H1 (cell line): ENCODE measurements around the gene MICALL1. TPM values are rescaled to one million over a fixed set of nuclear protein-coding genes. Genes with fewer than 3 reads are reported as not detected.

Source experiments
- CTCF ChIA-PET: fragments of 300-600 bp; sonication (Branson Sonifier 250); formaldehyde crosslinking; loops from one replicate; lab custom pipeline; 2021; ENCODE audit not compliant: partially characterized antibody; lab: Charles Lee
- POLR2A ChIA-PET: fragments of 300-600 bp; sonication (Branson Sonifier 250); formaldehyde crosslinking; loops from one replicate; lab custom pipeline; 2021; ENCODE audit warnings: inconsistent platforms; ENCODE audit not compliant: partially characterized antibody; lab: Charles Lee
- DNase-seq, 2 experiments: peaks; one replicate each; pipeline versions ENCODE4 v3.0.0 to v3.0.0-alpha.2; 2010 to 2022; ENCODE audit warnings: low spot score in 2 of 2, low read depth in 1 of 2, mixed read lengths in 1 of 2
- FAIRE-seq: peaks from 2 replicates; lab custom pipeline; 2011; peaks lifted over from hg19 to GRCh38; lab: Jason Lieb, UNC
- H2AFZ ChIP-seq: 2 replicates; pipeline ENCODE4 v1.8.1; 2012; ENCODE audit warnings: low read length, inconsistent platforms
- H2AK5ac ChIP-seq: 2 replicates; pipeline ENCODE4 v1.6.1; 2013; ENCODE audit warnings: low read depth, low read length
- H2BK120ac ChIP-seq: replicated peaks from 2 replicates; pipeline ENCODE3; 2013; ENCODE audit warnings: low read depth, low read length, inconsistent platforms
- H2BK12ac ChIP-seq: 2 replicates; pipeline ENCODE4 v1.6.1; 2013; ENCODE audit warnings: low read depth, low read length
- H2BK15ac ChIP-seq: 2 replicates; pipeline ENCODE4 v1.6.1; 2013; ENCODE audit warnings: low read length
- H2BK20ac ChIP-seq: 2 replicates; pipeline ENCODE4 v1.6.1; 2013; ENCODE audit warnings: low read length
- H2BK5ac ChIP-seq: 2 replicates; pipeline ENCODE4 v1.6.1; 2013; ENCODE audit warnings: low read depth, low read length
- H3K14ac ChIP-seq: 2 replicates; pipeline ENCODE4 v1.6.1; 2013; ENCODE audit warnings: inconsistent platforms; ENCODE audit not compliant: insufficient read length
- H3K18ac ChIP-seq: 2 replicates; pipeline ENCODE4 v1.6.1; 2013; ENCODE audit warnings: low read length; ENCODE audit errors: extremely low read depth
- H3K23ac ChIP-seq: 2 replicates; pipeline ENCODE4 v1.6.1; 2013; ENCODE audit warnings: inconsistent platforms; ENCODE audit not compliant: insufficient read length
- H3K23me2 ChIP-seq: 2 replicates; pipeline ENCODE4 v1.6.1; 2013; ENCODE audit warnings: low read depth, low read length
- H3K27ac ChIP-seq: 2 replicates; pipeline ENCODE4 v1.6.1; 2011; ENCODE audit warnings: low read depth, low read length, inconsistent platforms
- H3K27me3 ChIP-seq, 4 experiments: replicated peaks in 1 of 4; 1 replicate in 1 of 4; 2 replicates in 3 of 4; pipeline versions ENCODE4 v1.6.1 to v1.8.1; 2011 to 2013; ENCODE audit warnings: low read length in 3 of 4, mild to moderate bottlenecking in 3 of 4, inconsistent platforms in 2 of 4, mixed read lengths in 2 of 4, moderate library complexity in 1 of 4; ENCODE audit not compliant: control insufficient read depth in 3 of 4, insufficient read depth in 3 of 4; ENCODE audit errors: extremely low read depth in 1 of 4
- H3K36me3 ChIP-seq, 4 experiments: 2 replicates each; pipeline versions ENCODE4 v1.6.1 to v1.8.1; 2011 to 2013; ENCODE audit warnings: mild to moderate bottlenecking in 4 of 4, low read length in 3 of 4, moderate library complexity in 2 of 4, control low read depth in 1 of 4, inconsistent platforms in 1 of 4; ENCODE audit not compliant: insufficient read depth in 4 of 4, control insufficient read depth in 2 of 4
- H3K4ac ChIP-seq: replicated peaks from 2 replicates; pipeline ENCODE3; 2013; ENCODE audit warnings: low read length, low read depth, mixed read lengths, inconsistent platforms; ENCODE audit not compliant: insufficient read length
- H3K4me1 ChIP-seq, 4 experiments: replicated peaks in 1 of 4; 1 replicate in 1 of 4; 2 replicates in 3 of 4; pipeline versions ENCODE4 v1.6.1 to v1.8.1; 2011 to 2013; ENCODE audit warnings: low read length in 3 of 4, inconsistent platforms in 2 of 4, mixed read lengths in 1 of 4; ENCODE audit not compliant: insufficient read depth in 4 of 4, control insufficient read depth in 3 of 4
- H3K4me2 ChIP-seq, 2 experiments: 2 replicates each; pipeline versions ENCODE4 v1.6.1 to v1.8.1; 2011 to 2013; ENCODE audit warnings: low read depth in 2 of 2, low read length in 2 of 2, control low read depth in 1 of 2, inconsistent platforms in 1 of 2, mild to moderate bottlenecking in 1 of 2; ENCODE audit not compliant: insufficient read depth in 1 of 2
- H3K4me3 ChIP-seq, 4 experiments: fragments of 200-600, 300-600 bp in 1 of 4; sonication (generic), shearing (Covaris generic), sonication (Bioruptor Twin) in 1 of 4; 2 replicates each; pipeline versions ENCODE4 v1.5.1 to v1.8.1; 2011 to 2016; ENCODE audit warnings: low read length in 4 of 4, low read depth in 3 of 4, control low read depth in 2 of 4, inconsistent platforms in 2 of 4, mild to moderate bottlenecking in 2 of 4, mixed read lengths in 1 of 4, moderate library complexity in 1 of 4; ENCODE audit not compliant: insufficient read depth in 2 of 4; ENCODE audit errors: extremely low read depth in 1 of 4
- H3K56ac ChIP-seq: replicated peaks from 2 replicates; pipeline ENCODE3; 2013; ENCODE audit warnings: low read depth, mild to moderate bottlenecking, mixed read lengths, low read length, inconsistent platforms; ENCODE audit not compliant: insufficient read length
- H3K79me1 ChIP-seq: 2 replicates; pipeline ENCODE4 v1.6.1; 2013; ENCODE audit warnings: low read depth, low read length, control low read depth
- H3K79me2 ChIP-seq, 2 experiments: 2 replicates each; pipeline versions ENCODE4 v1.6.1 to v1.8.1; 2012 to 2013; ENCODE audit warnings: low read length in 2 of 2, mild to moderate bottlenecking in 2 of 2, inconsistent platforms in 1 of 2; ENCODE audit not compliant: insufficient read depth in 2 of 2, control insufficient read depth in 1 of 2
- H3K9ac ChIP-seq, 4 experiments: replicated peaks in 1 of 4; 1 replicate in 1 of 4; 2 replicates in 3 of 4; pipeline versions ENCODE4 v1.6.1 to v1.8.1; 2011 to 2013; ENCODE audit warnings: low read depth in 3 of 4, low read length in 3 of 4, control low read depth in 2 of 4, mild to moderate bottlenecking in 2 of 4, moderate library complexity in 2 of 4, inconsistent platforms in 1 of 4; ENCODE audit errors: extremely low read depth in 1 of 4
- H3K9me3 ChIP-seq, 2 experiments: 2 replicates each; pipeline versions ENCODE4 v1.6.1 to v1.8.1; 2012 to 2013; ENCODE audit warnings: mild to moderate bottlenecking in 2 of 2, moderate library complexity in 2 of 2, control low read depth in 1 of 2, inconsistent platforms in 1 of 2, low read depth in 1 of 2, low read length in 1 of 2, mixed read lengths in 1 of 2; ENCODE audit not compliant: insufficient read depth in 2 of 2
- H4K20me1 ChIP-seq, 2 experiments: replicated peaks in 1 of 2; 2 replicates each; pipeline versions ENCODE3 to v1.8.1; 2011 to 2013; ENCODE audit warnings: inconsistent platforms in 2 of 2, low read length in 2 of 2, mild to moderate bottlenecking in 1 of 2; ENCODE audit not compliant: insufficient read depth in 2 of 2, control insufficient read depth in 1 of 2
- H4K5ac ChIP-seq: 2 replicates; pipeline ENCODE4 v1.6.1; 2013; ENCODE audit warnings: low read length, low read depth, mixed read lengths, inconsistent platforms; ENCODE audit not compliant: insufficient read length
- H4K8ac ChIP-seq: 2 replicates; pipeline ENCODE4 v1.8.0; 2013; ENCODE audit warnings: mild to moderate bottlenecking, moderate library complexity, low read length, inconsistent platforms; ENCODE audit not compliant: insufficient read depth; ENCODE audit errors: extremely low read depth
- H4K91ac ChIP-seq: replicated peaks from 2 replicates; pipeline ENCODE3; 2013; ENCODE audit warnings: low read length, mixed read lengths, inconsistent platforms; ENCODE audit not compliant: insufficient read length
- BCL11A ChIP-seq, 2 experiments: IDR thresholded peaks; one replicate each; pipeline ENCODE4 v1.6.1; 2011; ENCODE audit warnings: low read depth in 2 of 2, low read length in 2 of 2, mild to moderate bottlenecking in 2 of 2
- MAFK ChIP-seq: IDR thresholded peaks from 2 replicates; pipeline ENCODE4 v1.6.1; 2012; ENCODE audit warnings: low read depth, mild to moderate bottlenecking, improper control_type of control experiment, low read length
- SP2 ChIP-seq: IDR thresholded peaks from 2 replicates; pipeline ENCODE4 v1.6.1; 2012; ENCODE audit warnings: mild to moderate bottlenecking, low read length, inconsistent platforms
- TBP ChIP-seq: IDR thresholded peaks from 2 replicates; pipeline ENCODE4 v1.6.1; 2011; ENCODE audit warnings: low read depth, low read length, improper control_type of control experiment
- ZNF274 ChIP-seq: IDR thresholded peaks from 2 replicates; pipeline ENCODE4 v1.7.0; 2012; ENCODE audit warnings: low read length, borderline replicate concordance; ENCODE audit errors: extremely low read depth
- WGBS, 2 experiments: shearing (Covaris generic) in 1 of 2; methylation state at CpG; one replicate each; pipeline versions ENCODE4 v1.1.6 to v1.1.7; 2013 to 2015; ENCODE audit warnings: low lambda C conversion rate in 2 of 2, mixed read lengths in 2 of 2, inconsistent platforms in 1 of 2, low coverage in 1 of 2, missing lambda C conversion rate in 1 of 2; ENCODE audit not compliant: insufficient replicate concordance in 2 of 2, insufficient coverage in 1 of 2, insufficient read length in 1 of 2; ENCODE audit errors: extremely low coverage in 1 of 2, missing lambda C conversion rate in 1 of 2; 5-methylcytosine and 5-hydroxymethylcytosine counted together
- polyA plus RNA-seq, 7 experiments: library from polyadenylated mRNA; depleted of rRNA in 3 of 7; stranded (reverse) in 5 of 7; unstranded in 2 of 7; fragments of >200 nt in 5 of 7; fragments of 200-250 nt in 2 of 7; gene quantifications; 1 replicate in 5 of 7; 2 replicates in 1 of 7; 4 replicates in 1 of 7; pipeline versions ENCODE4 v1.2.1 to v1.2.3, GENCODE V29; 2011 to 2013; ENCODE audit warnings: missing spikeins in 2 of 7, mixed read lengths in 2 of 7
- total RNA-seq: library from RNA; stranded (reverse); fragmentation: NEBNext Ultra II Directional; extraction: Animal tissue kit (Norgen Biotek cat#: 25700); gene quantifications from 2 replicates; pipeline ENCODE4 v1.2.1, GENCODE V29; 2021
- TF ChIP-seq, protein P1 (sequence below): IDR thresholded peaks from 2 replicates; pipeline ENCODE4 v1.6.1; 2011; ENCODE audit warnings: low read length, improper control_type of control experiment

The MICALL1 gene
- total and polyA plus RNA-seq, 2 of the 8 experiments (the other 6 are each of a cell fraction or from before 2014, with no cell fraction given) = 17.7 to 32.1 TPM

DNA sequence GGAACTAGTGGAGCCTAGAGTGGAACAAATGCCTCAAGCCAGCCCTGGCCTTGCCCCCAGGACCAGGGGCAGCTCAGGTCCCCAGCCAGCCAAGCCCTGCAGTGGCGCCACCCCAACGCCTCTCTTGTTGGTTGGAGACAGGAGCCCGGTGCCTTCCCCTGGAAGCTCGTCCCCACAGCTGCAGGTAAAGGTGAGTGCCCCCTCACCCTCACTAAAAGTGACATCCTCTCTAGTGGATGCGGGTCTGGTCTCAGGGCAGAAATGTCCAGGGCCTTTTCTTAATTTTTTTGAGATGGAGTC is 21.5 kb downstream of the MICALL1 start:
- no peak overlapping the region for H3K4ac ChIP-seq
- TF ChIP-seq, protein P1, sequence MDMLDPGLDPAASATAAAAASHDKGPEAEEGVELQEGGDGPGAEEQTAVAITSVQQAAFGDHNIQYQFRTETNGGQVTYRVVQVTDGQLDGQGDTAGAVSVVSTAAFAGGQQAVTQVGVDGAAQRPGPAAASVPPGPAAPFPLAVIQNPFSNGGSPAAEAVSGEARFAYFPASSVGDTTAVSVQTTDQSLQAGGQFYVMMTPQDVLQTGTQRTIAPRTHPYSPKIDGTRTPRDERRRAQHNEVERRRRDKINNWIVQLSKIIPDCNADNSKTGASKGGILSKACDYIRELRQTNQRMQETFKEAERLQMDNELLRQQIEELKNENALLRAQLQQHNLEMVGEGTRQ = no peak
- TF ChIP-seq BCL11A (IDR thresholded peaks at IDR 0.05; ENCODE audit: low read depth in 2 of 2, low read length in 2 of 2) (no peak), TBP (no peak), MAFK (no peak), SP2 (no peak), ZNF274 (no peak)
- no peak overlapping the region for H3K18ac ChIP-seq
- CTCF ChIA-PET = interaction anchor here (0.6 to 10.4 kb wide), 9 partner anchors 10 to 228 kb away, joined by 3 to 158 read pairs (median 5); partner anchors contain the start of gene MICALL1
- H3K4me2 ChIP-seq = no peak overlapping the region
- H3K79me1 ChIP-seq = no peaks in the 10 kb centered on the region
- no peaks in the 10 kb centered on the region for H3K79me2 ChIP-seq
- no peak overlapping the region for H4K5ac ChIP-seq
- H3K56ac ChIP-seq = no peak overlapping the region
- H3K23me2 ChIP-seq = no peaks in the 10 kb centered on the region
- H4K8ac ChIP-seq = no peak overlapping the region
- no peak overlapping the region for H2AFZ ChIP-seq
- H3K14ac ChIP-seq = no peak overlapping the region
- no peak overlapping the region for H4K91ac ChIP-seq
- no peak overlapping the region for H2BK15ac ChIP-seq
- 93% methylated on average over 5 of the region's 5 CpGs; no CpG with 5 or more reads in 1 of the 2 experiments for WGBS, 2 experiments
- DNase-seq (no peak), FAIRE-seq (no peak)
- H3K27ac ChIP-seq = no peak overlapping the region
- no peak overlapping the region for H2AK5ac ChIP-seq
- no peak overlapping the region for H2BK12ac ChIP-seq
- no peak overlapping the region for H3K4me3 ChIP-seq
- no peak overlapping the region for H3K9ac ChIP-seq
- peaks cover 0 to 4% of the 10 kb centered on the region in 2 experiments for H4K20me1 ChIP-seq
- no peak overlapping the region for H2BK120ac ChIP-seq
- H3K4me1 ChIP-seq = no peaks in the 10 kb centered on the region
- H3K27me3 ChIP-seq = no peaks in the 10 kb centered on the region
- H3K23ac ChIP-seq = no peak overlapping the region
- no peak overlapping the region for H2BK5ac ChIP-seq
- POLR2A ChIA-PET = interaction anchor here (0.6 to 2.6 kb wide), 6 partner anchors 16 to 67 kb away, joined by 3 to 8 read pairs (median 3); partner anchors contain the start of gene MICALL1
- no peak overlapping the region for H2BK20ac ChIP-seq
- H3K36me3 ChIP-seq = peaks cover 3 to 17% (median 10%) of the 10 kb centered on the region in 4 experiments; a peak in 7 of 8 replicates
- H3K9me3 ChIP-seq = no peaks in the 10 kb centered on the region
